Measurements from ENCODE around the gene CCBE1.

The CCBE1 gene

DNA sequence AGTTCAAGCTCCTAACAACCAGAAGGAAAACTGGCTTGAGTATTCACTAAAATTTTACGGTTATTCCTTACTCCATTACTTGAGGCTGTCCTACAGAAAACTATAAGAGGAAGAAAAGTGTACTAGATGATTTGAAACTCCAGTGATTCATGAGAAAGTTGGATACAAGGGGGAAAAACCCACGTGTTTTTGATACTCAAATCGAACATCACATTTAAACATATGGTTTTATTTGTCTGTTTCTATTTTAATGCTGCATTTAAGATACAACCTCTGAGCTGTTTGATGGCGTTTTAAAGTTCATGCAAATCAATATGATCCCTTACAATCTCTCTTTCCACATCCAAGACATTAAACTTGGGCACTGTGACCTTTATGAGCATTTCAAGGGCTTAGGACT is 213.1 kb downstream of the CCBE1 start:
- no peak for DNase-seq (ENCODE audit: low read depth)
- TF ChIP-seq, protein P1, sequence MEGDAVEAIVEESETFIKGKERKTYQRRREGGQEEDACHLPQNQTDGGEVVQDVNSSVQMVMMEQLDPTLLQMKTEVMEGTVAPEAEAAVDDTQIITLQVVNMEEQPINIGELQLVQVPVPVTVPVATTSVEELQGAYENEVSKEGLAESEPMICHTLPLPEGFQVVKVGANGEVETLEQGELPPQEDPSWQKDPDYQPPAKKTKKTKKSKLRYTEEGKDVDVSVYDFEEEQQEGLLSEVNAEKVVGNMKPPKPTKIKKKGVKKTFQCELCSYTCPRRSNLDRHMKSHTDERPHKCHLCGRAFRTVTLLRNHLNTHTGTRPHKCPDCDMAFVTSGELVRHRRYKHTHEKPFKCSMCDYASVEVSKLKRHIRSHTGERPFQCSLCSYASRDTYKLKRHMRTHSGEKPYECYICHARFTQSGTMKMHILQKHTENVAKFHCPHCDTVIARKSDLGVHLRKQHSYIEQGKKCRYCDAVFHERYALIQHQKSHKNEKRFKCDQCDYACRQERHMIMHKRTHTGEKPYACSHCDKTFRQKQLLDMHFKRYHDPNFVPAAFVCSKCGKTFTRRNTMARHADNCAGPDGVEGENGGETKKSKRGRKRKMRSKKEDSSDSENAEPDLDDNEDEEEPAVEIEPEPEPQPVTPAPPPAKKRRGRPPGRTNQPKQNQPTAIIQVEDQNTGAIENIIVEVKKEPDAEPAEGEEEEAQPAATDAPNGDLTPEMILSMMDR (conservative IDR thresholded peaks at IDR 0.05; ENCODE audit: low read length) = no peak
- H3K4me3 ChIP-seq (ENCODE audit: low read length) = no peak overlapping the region

DNA sequence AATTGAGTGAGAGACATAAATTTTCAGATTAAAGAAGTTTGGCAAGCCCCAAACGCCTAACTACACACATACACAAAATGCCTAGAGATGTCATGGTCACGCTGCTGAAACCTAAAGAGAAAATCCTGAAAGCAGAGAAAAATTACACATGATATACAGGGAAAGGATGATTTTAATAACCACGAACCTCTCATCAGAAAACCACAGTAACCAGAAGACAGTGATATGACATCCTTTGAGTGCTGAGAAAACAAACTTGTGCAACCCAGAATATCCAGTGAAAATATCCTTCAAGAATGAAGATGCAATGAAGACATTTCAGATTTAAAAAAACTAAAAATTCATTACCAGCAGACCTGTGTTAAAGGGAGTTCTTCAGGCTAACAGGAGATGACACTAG is 215.8 kb downstream of the CCBE1 start:
- TF ChIP-seq, protein P1 (conservative IDR thresholded peaks at IDR 0.05; ENCODE audit: low read length) = no peak
- no peak for DNase-seq (ENCODE audit: low read depth)

DNA sequence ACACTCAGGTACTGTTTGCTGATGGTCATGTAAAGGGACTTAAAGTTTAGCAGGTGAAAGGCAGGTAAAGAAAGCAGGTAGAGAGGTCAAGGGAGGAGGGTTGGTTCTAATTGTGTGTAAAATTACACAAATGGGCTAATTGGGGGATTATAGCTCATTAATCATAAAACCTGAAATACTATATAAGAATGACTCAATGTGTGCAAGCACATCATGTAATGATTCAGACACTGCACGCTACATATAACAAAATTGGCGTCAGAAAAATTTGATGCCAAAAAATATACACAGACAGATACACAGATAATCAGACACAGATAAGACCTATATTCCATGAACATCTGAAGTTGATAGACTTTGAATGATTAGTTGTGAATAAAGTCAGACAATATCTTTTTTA is 217.4 kb downstream of the CCBE1 start:
- TF ChIP-seq, protein P1 (conservative IDR thresholded peaks at IDR 0.05; ENCODE audit: low read length) = no peak
- H3K4me3 ChIP-seq (ENCODE audit: low read length) = no peak overlapping the region
- no peak for DNase-seq (ENCODE audit: low read depth)

More for the DNA sequence above, 215.8 kb downstream of the CCBE1 start:
- H3K4me3 ChIP-seq (ENCODE audit: low read length) = no peak overlapping the region

DNA sequence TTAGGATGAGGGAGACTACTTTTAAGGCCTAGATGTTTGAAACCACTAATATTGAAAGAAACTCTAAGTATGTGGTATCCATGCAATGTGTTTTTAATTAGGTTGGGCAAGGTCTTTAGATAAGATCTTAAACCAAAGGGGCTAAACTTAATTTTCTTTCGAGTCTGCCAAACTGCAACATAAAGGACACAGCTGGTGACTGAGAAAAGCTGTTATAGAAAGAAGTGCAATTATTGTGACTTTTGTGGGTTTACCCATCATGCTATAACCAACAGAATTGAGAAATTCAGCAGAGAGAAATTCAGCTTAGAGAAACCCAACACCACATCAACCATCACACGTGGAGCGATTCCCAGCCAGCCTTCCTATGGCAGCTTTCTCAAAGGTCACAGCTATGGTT is 218.6 kb downstream of the CCBE1 start:
- DNase-seq (ENCODE audit: low read depth) = peak; percentile 87
- TF ChIP-seq, protein P1 (conservative IDR thresholded peaks at IDR 0.05; ENCODE audit: low read length) = no peak
- no peak overlapping the region for H3K4me3 ChIP-seq (ENCODE audit: low read length)

DNA sequence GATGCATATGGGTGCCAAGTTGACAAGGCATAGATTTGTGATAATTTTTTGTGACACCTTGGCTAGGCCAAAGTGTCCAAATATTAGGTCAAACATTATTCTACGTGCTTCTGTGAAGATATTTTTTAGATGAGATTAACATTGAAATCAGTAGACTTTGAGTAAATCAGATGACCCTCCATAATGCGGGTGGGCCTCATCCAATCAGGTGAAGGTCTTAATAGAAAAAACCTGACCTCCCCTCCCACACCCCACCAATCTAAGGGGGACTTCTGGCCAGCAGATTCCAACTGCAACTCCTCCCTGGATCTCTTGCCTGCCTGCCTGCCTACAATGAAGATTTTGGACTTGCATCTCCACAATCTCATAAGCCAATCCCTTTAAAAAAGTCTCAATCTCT is 219.4 kb downstream of the CCBE1 start:
- TF ChIP-seq, protein P1 (conservative IDR thresholded peaks at IDR 0.05; ENCODE audit: low read length) = no peak
- DNase-seq (ENCODE audit: low read depth) = no peak
- H3K4me3 ChIP-seq (ENCODE audit: low read length) = no peak overlapping the region

DNA sequence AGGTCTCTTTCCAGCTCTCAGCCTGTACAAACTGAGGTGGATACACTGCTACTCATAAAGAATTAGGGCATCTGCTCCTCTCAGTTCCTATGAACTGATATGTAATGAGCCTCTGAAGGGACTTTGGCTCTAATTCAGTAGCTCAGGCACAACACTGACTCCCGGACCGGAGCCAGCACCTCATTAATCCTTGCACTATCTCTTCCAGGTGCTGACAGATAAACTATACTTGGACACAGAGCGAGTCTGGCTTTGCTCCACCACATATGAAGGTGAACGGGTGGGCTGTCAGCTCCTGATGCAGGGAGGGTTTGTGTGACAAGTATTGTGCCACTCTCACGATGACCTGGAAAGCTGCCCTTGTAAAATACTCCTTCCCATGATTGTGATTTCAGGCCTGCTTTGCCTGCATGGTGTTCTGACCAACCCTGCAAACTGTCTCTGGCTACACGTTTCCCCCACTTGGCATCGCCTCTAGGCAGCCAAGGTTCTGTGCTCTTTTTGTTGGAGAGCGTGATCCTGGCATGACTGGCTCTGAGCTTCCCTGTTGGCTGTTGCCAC is 226.6 kb downstream of the CCBE1 start:
- TF ChIP-seq, protein P1 (conservative IDR thresholded peaks at IDR 0.05; ENCODE audit: low read length) = no peak
- no peak overlapping the region for H3K4me3 ChIP-seq (ENCODE audit: low read length)
- no peak for DNase-seq (ENCODE audit: low read depth)

DNA sequence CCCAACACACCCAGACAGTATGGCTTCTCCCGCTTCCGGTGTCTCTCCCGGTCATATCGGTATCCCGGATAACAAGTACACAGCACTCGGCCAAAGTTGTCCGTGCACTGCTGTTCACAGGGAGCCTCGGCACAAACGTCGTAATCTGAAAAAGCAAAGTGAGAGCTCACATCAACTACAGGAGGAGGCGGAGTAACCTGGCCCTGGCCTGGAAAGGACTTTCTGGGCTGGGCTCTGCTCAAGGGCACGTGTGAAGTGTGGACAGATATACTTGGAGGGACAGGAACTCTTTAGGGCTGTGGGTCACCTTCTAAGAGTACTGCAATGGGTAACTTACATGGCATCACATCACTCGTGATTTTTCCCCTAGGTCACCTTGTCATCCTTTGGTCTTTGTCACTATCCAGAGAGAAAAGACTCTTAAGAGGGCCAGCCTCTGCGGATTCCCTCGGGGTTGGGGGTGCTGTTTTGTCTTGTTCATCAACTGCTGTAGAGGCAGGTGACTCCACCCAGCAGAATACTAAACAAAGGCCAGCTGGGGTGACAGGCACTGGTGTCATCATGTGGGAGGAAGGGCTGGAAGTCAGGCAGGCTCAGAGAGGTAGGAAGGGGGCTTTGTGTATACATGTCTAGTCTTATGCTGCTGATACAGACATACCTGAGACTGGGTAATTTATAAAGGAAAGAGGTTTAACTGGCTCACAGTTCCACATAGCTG is 227.6 kb downstream of the CCBE1 start:
- no peak overlapping the region for H3K4me3 ChIP-seq (ENCODE audit: low read length)
- TF ChIP-seq, protein P1 (conservative IDR thresholded peaks at IDR 0.05; ENCODE audit: low read length) = no peak

More for the DNA sequence above, 227.6 kb downstream of the CCBE1 start:
- no peak for DNase-seq (ENCODE audit: low read depth)
